Hematopoietic multipotent progenitor cell treated with erythropoietin and hydrocortisone succinate and interleukin-3 and kit ligand, for 17 days (in vitro differentiated cells): ENCODE results near the gene OR2A5.
A peak's percentile ranks its signal among the peaks of the same experiment; 100 is the strongest.
"Not testable (repeated sequence)": the region's sequence is repeated elsewhere in the genome, so short reads cannot be mapped to it uniquely, and the experiment has no call there.

ENCODE experiments used
- DNase-seq: peaks from one replicate; pipeline ENCODE4 v3.0.0-alpha.2; 2015; ENCODE audit warnings: low spot score

Gene OR2A5

DNA sequence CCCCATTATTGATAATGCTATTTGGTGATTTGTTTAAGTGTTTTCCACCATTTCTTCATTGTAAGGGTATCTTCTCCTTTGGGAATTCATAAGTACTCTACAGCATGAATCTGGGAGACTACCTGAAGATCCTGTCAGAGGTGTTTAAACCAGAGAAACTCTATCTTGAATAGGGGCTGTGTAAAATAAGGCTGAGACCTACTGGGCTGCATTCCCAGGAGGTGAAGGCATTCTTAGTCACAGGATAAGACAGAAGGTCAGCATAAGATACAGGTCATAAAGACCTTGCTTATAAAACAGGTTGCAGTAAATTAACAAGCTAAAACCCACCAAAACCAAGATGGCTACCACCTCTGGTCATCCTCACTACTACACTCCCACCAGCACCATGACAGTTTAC is 13.4 kb upstream of the OR2A5 start:
- no peak for DNase-seq

DNA sequence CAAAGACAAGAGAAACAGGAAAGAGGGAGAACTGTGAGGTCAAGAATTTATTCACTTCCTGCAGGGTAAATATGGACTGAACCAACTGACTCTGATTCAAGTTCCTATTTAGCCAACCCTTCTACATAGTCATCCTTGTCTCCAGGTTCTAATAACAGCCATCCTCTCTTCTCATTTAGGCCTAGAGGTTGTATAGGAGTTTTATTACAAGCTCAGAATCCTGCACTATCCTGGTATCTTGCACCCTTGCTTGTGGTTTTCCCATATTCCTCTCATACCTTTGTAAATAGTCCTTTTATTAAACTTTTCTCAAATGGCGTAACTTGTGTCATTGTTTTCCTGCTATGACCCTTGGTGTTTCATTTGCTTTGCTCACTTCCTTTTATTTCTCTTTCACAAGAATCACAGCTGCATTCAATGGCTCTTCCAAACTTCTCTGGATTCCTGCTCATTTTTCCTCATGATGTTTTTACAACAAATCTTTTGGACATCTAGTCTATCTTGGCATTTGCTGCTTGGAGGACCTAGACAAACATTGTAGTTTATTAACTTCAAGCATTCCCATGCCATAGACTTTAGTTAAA is 12.4 kb upstream of the OR2A5 start:
- DNase-seq: no peak

- DNase-seq: no peak
Measured at GRCh38 chr7:144037414-144038035, 11.2 kb upstream of the OR2A5 start.

DNA sequence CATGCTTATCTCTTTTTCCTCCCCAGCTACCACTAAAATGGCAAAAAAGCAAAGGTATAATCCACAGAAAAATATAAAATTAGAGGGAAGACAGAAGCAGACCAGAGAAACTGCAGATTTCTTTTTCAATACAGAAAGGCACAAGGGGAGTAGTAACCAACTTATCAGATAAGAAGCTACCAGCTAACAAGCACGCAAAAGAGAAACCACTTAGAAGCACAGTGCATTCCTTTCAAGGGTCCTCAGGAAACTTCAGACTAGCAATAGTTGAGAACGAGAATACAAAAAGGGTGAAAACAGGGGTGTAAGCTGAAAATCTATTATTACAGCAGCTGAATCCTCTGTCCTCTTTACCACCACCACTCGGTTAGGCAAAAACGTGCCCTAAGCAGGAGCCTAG is 9.9 kb upstream of the OR2A5 start:
- DNase-seq: no peak

- no peak for DNase-seq
Measured at GRCh38 chr7:144049491-144049890, 743 bp downstream of the OR2A5 start.

GRCh38 chr7:144050093-144050492 is 1.3 kb downstream of the OR2A5 start:
- no peak for DNase-seq

DNA sequence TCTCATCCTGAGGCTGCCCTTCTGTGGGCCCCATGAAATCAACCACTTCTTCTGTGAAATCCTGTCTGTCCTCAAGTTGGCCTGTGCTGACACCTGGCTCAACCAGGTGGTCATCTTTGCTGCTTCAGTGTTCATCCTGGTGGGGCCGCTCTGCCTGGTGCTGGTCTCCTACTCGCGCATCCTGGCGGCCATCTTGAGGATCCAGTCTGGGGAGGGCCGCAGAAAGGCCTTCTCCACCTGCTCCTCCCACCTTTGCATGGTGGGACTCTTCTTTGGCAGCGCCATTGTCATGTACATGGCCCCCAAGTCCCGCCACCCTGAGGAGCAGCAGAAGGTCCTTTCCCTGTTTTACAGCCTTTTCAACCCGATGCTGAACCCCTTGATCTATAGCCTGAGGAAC is 2.1 kb downstream of the OR2A5 start:
- not testable (repeated sequence) for DNase-seq

- no peak for DNase-seq
Measured at GRCh38 chr7:144057954-144058353, 9.2 kb downstream of the OR2A5 start.

DNA sequence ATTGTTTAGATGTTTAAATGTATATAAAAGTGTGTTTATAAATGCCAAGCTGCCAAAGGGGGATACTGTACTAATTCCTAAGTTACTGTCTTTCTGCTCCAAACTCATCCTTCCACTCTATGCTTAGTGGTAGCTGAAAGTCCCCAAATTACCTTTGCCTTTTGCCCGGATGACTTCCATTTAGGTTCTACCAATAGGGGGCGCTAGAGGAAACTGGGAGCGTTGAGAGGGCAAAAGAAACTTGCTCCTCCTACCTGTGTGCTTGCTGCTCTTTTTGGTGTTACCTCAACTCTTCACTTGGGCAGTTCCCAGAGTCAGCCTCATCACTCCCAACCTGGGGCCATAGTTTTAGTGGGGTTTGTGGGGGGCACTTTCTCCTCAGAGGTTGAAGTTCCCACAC is 15.0 kb downstream of the OR2A5 start:
- DNase-seq: peak; percentile 35

- DNase-seq: no peak
Measured at GRCh38 chr7:144069511-144069910, 20.8 kb downstream of the OR2A5 start, which contains the start of gene OR2A25. OR2A25 (plus strand) TSS chr7:144069811; CDS start chr7:144074220, 4,409 bp downstream.

- no peak for DNase-seq
Measured at GRCh38 chr7:144069953-144070352, 21.2 kb downstream of the OR2A5 start.

DNA sequence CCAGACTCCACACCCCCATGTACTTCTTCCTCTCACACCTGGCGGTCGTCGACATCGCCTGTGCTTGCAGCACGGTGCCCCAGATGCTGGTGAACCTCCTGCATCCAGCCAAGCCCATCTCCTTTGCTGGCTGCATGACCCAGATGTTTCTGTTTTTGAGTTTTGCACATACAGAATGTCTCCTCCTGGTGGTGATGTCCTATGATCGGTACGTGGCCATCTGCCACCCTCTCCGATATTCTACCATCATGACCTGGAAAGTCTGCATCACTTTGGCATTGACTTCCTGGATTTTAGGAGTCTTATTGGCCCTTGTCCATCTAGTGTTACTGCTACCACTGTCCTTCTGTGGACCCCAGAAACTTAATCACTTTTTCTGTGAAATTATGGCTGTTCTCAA is 25.6 kb downstream of the OR2A5 start:
- no peak for DNase-seq

DNA sequence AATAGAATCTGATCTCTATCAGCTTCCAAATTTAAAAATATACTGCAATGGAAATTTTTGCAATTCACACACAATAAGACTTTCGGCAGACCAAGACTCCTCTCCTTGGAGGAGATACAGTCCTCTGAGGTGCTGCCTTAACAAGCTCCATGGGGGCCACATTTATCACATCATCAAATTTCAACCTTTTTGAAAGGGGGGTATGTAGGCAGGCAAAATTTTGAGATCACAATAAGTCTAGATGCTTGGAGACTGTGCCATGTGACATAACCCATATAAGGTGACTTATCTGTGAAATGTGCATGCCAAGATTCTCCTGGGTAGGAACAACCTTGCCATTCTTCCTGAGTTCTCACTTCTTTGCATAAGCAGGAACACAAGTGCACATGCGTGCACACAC is 37.2 kb downstream of the OR2A5 start, which contains the start of gene OR2A12:
Gene OR2A12 (plus strand): TSS at position 301 of the 400 bp plus-strand sequence. CDS start 8,830 bp downstream, outside the sequence.
- no peak for DNase-seq

- no peak for DNase-seq
Measured at GRCh38 chr7:144086730-144087129, 38.0 kb downstream of the OR2A5 start.

GRCh38 chr7:144087230-144087629 is 38.5 kb downstream of the OR2A5 start:
- no peak for DNase-seq

GRCh38 chr7:144090667-144091066 is 41.9 kb downstream of the OR2A5 start:
- no peak for DNase-seq

DNA sequence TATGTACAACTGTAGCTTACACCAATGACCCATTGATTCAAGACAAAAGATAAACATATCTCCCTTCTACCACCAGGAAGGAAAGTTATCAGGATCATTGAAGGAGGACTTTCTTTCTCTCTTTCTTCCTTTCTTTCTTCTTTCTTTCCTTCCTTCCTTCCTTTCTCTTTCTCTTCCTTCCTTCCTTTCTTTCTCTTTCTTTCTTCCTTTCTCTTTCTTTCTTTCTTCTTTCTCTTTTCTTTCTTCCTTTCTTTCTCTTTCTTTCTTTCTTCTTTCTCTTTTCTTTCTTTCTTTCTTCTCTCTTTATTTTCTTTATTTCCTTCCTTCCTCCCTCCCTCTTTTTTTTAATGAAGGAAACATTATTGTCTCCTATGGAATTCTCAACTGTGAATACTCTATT is 50.0 kb downstream of the OR2A5 start:
- no peak for DNase-seq

DNA sequence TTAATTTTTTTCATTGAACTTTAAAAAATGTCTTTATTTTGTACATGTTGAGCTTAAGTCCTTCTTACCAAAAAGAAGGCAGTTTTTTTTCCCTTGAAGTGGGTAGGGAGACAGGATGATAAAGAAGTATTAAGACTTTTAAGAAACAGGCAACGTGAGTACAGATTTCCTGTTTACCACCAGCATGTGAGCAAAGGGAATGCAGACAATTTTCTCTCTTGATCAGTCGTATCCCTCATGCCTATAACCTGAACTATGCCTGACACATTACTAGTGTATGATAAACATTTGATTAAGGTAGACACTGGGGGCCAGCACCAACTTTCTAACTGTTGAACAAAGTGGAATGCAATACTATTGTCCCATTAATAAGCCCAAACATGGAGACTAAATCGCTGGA is 51.9 kb downstream of the OR2A5 start:
- no peak for DNase-seq

GRCh38 chr7:144102041-144102440 is 53.3 kb downstream of the OR2A5 start:
- no peak for DNase-seq

DNA sequence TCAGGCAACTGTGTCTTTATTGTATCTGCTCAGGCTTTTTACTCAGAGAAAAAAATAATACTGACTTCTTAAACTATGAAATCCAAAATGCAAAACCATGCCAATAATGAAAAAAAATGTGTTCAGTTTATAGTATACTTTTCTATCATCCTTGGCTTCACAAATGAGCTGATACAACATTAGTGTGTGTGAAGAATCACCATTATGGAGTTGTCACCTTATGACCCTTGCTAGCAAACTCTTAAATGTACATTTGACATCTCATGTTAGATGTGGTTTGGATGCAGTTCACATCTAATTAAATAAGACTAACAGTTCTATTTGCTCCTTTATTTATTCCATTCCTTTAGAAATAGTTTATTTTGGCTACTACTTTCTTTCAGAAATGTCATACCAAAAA is 56.5 kb downstream of the OR2A5 start:
- no peak for DNase-seq
